PC-3 (cell line): Measurements from ENCODE around the gene TANGO6. TPM values are rescaled to one million over a fixed set of nuclear protein-coding genes. Genes with fewer than 3 reads are reported as not detected.

Experiments used
- ATAC-seq: fragments of 200-7000 bp; cut with Tn5 transposase; 2 replicates; pipeline ENCODE4 v1.9.1; 2020; ENCODE audit warnings: mild to moderate bottlenecking, moderate library complexity
- BruUV-seq: library from RNA; stranded (reverse); fragments of 400-500 nt; replicated peaks from 2 replicates; lab custom pipeline; 2021; lab: Mats Ljungman, UMichigan
- CTCF ChIA-PET: fragments of 300-600 bp; sonication (Branson Sonifier 250); formaldehyde crosslinking; loops from one replicate; lab custom pipeline; 2022; ENCODE audit warnings: antibody characterized with exemption; lab: Charles Lee
- POLR2A ChIA-PET: fragments of 300-600 bp; sonication (Branson Sonifier 250); formaldehyde crosslinking; loops from one replicate; lab custom pipeline; 2022; ENCODE audit warnings: antibody characterized with exemption; ENCODE audit not compliant: unreplicated experiment; lab: Charles Lee
- DNase-seq: peaks from one replicate; pipeline ENCODE4 v3.0.0-alpha.2; 2015
- H2AFZ ChIP-seq: fragments of 300-600 bp; sonication (generic); 2 replicates; pipeline ENCODE4 v1.6.0; 2016; ENCODE audit warnings: antibody characterized with exemption, low read length
- H3F3A ChIP-seq: fragments of 300-600 bp; sonication (generic); one replicate; pipeline ENCODE4 v1.6.0; 2017; ENCODE audit warnings: antibody characterized with exemption, low read length, control low read depth, mild to moderate bottlenecking; ENCODE audit not compliant: unreplicated experiment
- H3K27ac ChIP-seq: fragments of 300-600 bp; sonication (generic); 2 replicates; pipeline ENCODE4 v1.5.1; 2016; ENCODE audit warnings: mild to moderate bottlenecking, low read length
- H3K27me3 ChIP-seq: fragments of 300-600 bp; sonication (generic); 2 replicates; pipeline ENCODE4 v1.6.1; 2016; ENCODE audit warnings: low read length, mixed read lengths
- H3K36me3 ChIP-seq: fragments of 300-600 bp; sonication (generic); 2 replicates; pipeline ENCODE4 v1.6.1; 2016; ENCODE audit warnings: low read depth, mixed run types, low read length, mixed read lengths
- H3K4me1 ChIP-seq: fragments of 300-600 bp; sonication (generic); 2 replicates; pipeline ENCODE4 v1.5.1; 2016; ENCODE audit warnings: low read length; ENCODE audit not compliant: insufficient read depth
- H3K4me2 ChIP-seq: fragments of 300-600 bp; sonication (generic); 2 replicates; pipeline ENCODE4 v1.6.0; 2016; ENCODE audit warnings: low read length
- H3K4me3 ChIP-seq: fragments of 300-600 bp; sonication (generic); 2 replicates; pipeline ENCODE4 v1.5.1; 2016; ENCODE audit warnings: mild to moderate bottlenecking, low read length, mixed read lengths
- H3K79me2 ChIP-seq: fragments of 300-600 bp; sonication (generic); 2 replicates; pipeline ENCODE4 v1.6.1; 2017; ENCODE audit warnings: low read length, mixed read lengths
- H3K9ac ChIP-seq: fragments of 300-600 bp; sonication (generic); 2 replicates; pipeline ENCODE4 v1.6.0; 2016; ENCODE audit warnings: mild to moderate bottlenecking, low read length
- H3K9me2 ChIP-seq: fragments of 300-600 bp; sonication (generic); replicated peaks from 2 replicates; pipeline ENCODE4 v1.6.1; 2016; ENCODE audit warnings: mixed run types, low read length, mixed read lengths
- H3K9me3 ChIP-seq: fragments of 300-600 bp; sonication (generic); 2 replicates; pipeline ENCODE4 v1.6.1; 2016; ENCODE audit warnings: low read length, mixed read lengths
- H4K20me1 ChIP-seq: fragments of 300-600 bp; sonication (generic); 2 replicates; pipeline ENCODE4 v1.6.1; 2016; ENCODE audit warnings: low read length, mixed read lengths
- EZH2 ChIP-seq: fragments of 300-600 bp; sonication (generic); IDR thresholded peaks from one replicate; pipeline ENCODE4 v1.6.1; 2017; ENCODE audit warnings: antibody characterized with exemption, mild to moderate bottlenecking, low read length; ENCODE audit not compliant: unreplicated experiment
- EZH2phosphoT487 ChIP-seq: fragments of 300-600 bp; sonication (generic); IDR thresholded peaks from 2 replicates; pipeline ENCODE4 v1.6.1; 2018; ENCODE audit warnings: mild to moderate bottlenecking, antibody characterized with exemption, low read length, borderline replicate concordance
- intact Hi-C: fragments of 100-400 bp; cut with micrococcal nuclease; formaldehyde crosslinking; loops from 2 replicates; pipeline ENCODE4 v1.9.0; 2023
- total RNA-seq: library from RNA; depleted of rRNA; stranded (reverse); fragments of >200 nt; gene quantifications from 2 replicates; pipeline ENCODE4 v1.2.3, GENCODE V29; 2014
- TF ChIP-seq, protein P1 (sequence below): fragments of 300-600 bp; sonication (generic); conservative IDR thresholded peaks from 2 replicates; pipeline ENCODE4 v1.5.1; 2017; ENCODE audit warnings: antibody characterized with exemption, low read depth, mild to moderate bottlenecking, low read length

Gene TANGO6
- total RNA-seq, 1 experiment from 2014 or later: 9.4 TPM

DNA sequence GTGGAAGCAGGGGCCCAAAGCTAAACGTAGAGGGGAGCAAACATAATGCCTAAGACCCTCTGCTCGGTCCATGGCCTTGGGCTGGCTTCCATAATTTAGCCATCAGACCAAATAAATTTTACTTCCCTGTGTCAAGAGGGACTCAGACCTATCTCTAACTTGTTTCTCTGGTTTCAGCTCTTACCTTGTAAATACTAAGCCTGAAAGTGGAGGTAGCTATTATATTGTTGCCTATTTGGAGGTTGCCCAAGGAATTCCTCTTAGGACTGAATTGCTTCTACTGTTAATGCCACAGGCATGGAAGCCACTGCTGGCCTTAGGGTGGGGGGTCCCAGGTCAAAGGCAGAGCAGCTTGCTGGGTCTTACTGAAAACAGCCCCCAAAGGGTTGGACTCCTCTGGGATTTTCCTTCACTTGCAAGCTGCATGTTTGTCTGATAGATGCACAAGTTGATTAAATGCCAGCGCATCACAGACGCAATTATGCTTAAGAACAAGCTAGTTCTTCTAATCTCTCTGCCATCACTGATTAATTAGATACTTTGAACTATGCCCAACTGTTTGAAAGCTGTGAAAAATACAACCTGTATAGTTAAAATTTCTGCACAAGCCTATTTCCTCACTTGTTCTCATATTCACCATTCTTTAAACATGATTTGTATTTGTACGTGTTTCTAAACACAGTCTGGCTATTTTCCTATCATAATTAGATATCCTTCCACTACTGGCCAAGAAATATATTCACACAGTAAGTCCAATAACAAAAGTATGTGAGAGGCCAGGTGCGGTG lies 194.2 kb downstream of the TANGO6 start:
- TF ChIP-seq EZH2 (no peak), EZH2phosphoT487 (no peak)
- TF ChIP-seq, protein P1, sequence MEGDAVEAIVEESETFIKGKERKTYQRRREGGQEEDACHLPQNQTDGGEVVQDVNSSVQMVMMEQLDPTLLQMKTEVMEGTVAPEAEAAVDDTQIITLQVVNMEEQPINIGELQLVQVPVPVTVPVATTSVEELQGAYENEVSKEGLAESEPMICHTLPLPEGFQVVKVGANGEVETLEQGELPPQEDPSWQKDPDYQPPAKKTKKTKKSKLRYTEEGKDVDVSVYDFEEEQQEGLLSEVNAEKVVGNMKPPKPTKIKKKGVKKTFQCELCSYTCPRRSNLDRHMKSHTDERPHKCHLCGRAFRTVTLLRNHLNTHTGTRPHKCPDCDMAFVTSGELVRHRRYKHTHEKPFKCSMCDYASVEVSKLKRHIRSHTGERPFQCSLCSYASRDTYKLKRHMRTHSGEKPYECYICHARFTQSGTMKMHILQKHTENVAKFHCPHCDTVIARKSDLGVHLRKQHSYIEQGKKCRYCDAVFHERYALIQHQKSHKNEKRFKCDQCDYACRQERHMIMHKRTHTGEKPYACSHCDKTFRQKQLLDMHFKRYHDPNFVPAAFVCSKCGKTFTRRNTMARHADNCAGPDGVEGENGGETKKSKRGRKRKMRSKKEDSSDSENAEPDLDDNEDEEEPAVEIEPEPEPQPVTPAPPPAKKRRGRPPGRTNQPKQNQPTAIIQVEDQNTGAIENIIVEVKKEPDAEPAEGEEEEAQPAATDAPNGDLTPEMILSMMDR: no peak
- POLR2A ChIA-PET: interaction anchor here (0.5 to 0.6 kb wide), 2 partner anchors 21 to 93 kb away, joined by 3 to 6 read pairs; no protein-coding TSS in a partner anchor
- BruUV-seq: no TSS peak
- no peaks in the 10 kb centered on the region for H3F3A ChIP-seq
- peak; percentile 38 for ATAC-seq
- H3K9me3 ChIP-seq: no peaks in the 10 kb centered on the region
- no peaks in the 10 kb centered on the region for H4K20me1 ChIP-seq
- peaks cover 8% of the 10 kb centered on the region for H3K36me3 ChIP-seq
- H3K79me2 ChIP-seq: no peaks in the 10 kb centered on the region
- intact Hi-C loops: no loop called here
- no peak overlapping the region for H3K27ac ChIP-seq
- CTCF ChIA-PET: no interaction called here
- no peak overlapping the region for H3K4me2 ChIP-seq
- peak; percentile 31 for DNase-seq
- H3K4me1 ChIP-seq: peaks cover 18% of the 10 kb centered on the region
- H3K9me2 ChIP-seq: no peaks in the 10 kb centered on the region
- H3K4me3 ChIP-seq: no peak overlapping the region
- no peaks in the 10 kb centered on the region for H3K27me3 ChIP-seq
- no peak overlapping the region for H3K9ac ChIP-seq
- no peak overlapping the region for H2AFZ ChIP-seq

DNA sequence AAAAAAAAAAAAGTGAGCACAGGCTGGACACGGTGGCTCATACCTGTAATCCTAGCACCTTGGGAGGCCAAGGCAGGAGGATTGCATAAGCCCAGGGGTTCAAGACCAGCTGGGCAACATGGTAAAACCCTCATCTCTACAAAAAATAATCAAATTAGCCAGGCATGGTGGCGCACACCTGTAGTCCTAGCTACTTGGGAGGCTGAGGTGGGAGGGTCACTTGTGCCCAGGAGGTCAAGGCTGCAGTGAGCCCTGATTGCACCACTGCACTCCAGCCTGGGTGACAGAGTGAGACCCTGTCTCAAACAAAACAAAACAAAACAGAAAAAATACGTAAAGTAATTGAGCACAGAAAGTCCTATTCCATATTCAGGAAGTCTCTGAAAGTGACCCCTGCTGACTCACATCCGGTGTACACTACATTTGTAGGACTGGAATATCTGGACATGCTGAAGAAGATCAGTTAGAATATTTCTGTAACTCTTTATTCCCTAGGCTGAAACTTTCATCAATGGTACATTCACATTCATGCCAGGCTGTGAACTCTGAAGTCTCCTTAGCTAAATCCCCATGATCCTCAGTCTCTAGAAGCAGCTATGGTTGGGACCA lies 196.1 kb downstream of the TANGO6 start:
- ChIA-PET POLR2A (no interaction called here), CTCF (no interaction called here)
- Histone ChIP-seq H3K79me2 (no peaks in the 10 kb centered on the region), H3K4me3 (no peak overlapping the region), H3K9me2 (no peaks in the 10 kb centered on the region), H3K27ac (peak overlapping the region; percentile 72), H3K4me1 (peaks cover 18% of the 10 kb centered on the region), H3K9ac (no peak overlapping the region), H3K4me2 (no peak overlapping the region), H2AFZ (no peak overlapping the region), H4K20me1 (no peaks in the 10 kb centered on the region), H3F3A (no peaks in the 10 kb centered on the region), H3K9me3 (no peaks in the 10 kb centered on the region), H3K36me3 (peaks cover 8% of the 10 kb centered on the region), H3K27me3 (no peaks in the 10 kb centered on the region)
- peak; percentile 44 for DNase-seq
- TF ChIP-seq EZH2phosphoT487: no peak
- no peak for ATAC-seq
- intact Hi-C loops: no loop called here
- no TSS peak for BruUV-seq

DNA sequence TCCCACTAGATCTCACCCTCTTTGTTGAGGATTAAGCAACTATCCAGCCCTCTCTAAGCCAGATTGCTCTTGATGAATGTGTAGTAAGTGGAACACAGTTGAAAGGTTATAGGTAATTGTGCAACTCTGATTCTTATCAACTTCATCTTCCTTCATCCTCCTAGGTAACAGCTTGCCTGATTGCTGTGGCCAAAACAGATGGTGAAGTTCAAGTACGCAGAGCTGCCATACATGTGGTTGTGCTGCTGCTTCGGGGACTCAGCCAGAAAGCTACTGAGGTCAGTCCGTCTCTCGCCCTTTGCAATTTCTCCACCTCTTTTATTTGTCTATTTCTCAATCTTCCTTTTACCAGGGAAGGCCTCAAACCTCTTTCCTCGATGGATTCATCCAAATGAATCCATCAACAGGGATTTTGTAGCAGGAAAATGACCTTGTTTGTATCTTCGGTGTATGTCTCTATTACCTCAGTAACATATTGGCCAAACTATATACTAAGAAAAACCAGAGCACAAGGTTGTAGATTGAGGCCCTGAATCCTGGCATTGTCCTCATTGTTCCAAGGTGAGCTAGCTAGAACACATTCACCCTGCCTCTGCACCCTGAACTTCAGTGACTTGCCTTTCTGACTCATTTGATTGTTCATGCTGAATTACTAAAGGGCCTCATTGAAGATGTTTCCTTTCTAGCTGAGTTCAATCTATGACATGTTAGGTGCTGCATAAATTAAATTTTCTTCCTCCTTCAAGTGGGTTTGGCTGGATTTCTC lies 197.0 kb downstream of the TANGO6 start:
- ChIA-PET CTCF (no interaction called here), POLR2A (no interaction called here)
- Histone ChIP-seq H3K9ac (no peak overlapping the region), H2AFZ (no peak overlapping the region), H4K20me1 (no peaks in the 10 kb centered on the region), H3K27me3 (no peaks in the 10 kb centered on the region), H3F3A (no peaks in the 10 kb centered on the region), H3K4me3 (no peak overlapping the region), H3K27ac (peak overlapping the region; percentile 72), H3K9me3 (no peaks in the 10 kb centered on the region), H3K4me2 (no peak overlapping the region), H3K79me2 (no peaks in the 10 kb centered on the region), H3K9me2 (no peaks in the 10 kb centered on the region), H3K36me3 (peaks cover 8% of the 10 kb centered on the region), H3K4me1 (peaks cover 18% of the 10 kb centered on the region)
- no TSS peak for BruUV-seq
- DNase-seq: peak; percentile 57
- intact Hi-C loops: no loop called here
- peak; percentile 55 for ATAC-seq
- TF ChIP-seq, protein P1: no peak
- TF ChIP-seq EZH2 (no peak), EZH2phosphoT487 (no peak)
